ENCODE data around the gene PROCR.
"Not testable (repeated sequence)": the region's sequence is repeated elsewhere in the genome, so short reads cannot be mapped to it uniquely, and the experiment has no call there.

The PROCR gene

DNA sequence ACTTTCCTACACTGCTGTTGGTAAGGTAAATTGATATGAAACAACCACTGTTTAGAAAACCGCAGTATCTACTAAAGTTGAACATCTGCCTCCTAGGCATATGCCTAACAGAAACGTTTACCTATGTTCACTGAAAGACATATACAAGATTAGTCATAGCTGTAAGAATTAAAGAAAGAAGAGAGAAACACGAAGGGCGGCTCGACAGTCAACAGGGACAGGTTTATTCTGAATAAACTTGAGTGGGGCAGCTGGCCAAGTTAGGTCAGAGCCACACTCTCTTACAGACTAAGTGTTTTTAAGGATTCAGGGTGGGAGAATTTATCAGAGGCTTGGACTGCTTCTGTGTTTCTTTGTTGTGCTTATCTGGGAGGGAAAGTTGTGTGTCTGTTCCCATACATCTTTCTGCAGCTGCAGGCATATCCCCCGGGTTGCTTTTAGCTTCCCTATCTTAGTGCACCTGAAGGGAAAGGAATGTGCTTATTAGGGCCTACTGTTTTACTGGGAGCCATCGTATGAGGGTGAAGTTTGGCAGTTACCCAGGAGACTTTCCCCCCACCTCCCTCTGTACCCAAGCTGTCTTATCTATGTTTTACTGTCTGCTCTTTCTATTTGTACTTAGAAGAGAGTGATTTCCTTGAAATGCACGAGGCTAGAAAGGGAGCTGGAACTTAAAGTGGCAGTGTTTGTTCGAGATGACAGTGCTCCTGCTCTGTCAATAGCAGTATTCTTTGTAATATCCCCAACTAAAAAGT lies 20.4 kb downstream of the PROCR start:
- no peak for DNase-seq

DNA sequence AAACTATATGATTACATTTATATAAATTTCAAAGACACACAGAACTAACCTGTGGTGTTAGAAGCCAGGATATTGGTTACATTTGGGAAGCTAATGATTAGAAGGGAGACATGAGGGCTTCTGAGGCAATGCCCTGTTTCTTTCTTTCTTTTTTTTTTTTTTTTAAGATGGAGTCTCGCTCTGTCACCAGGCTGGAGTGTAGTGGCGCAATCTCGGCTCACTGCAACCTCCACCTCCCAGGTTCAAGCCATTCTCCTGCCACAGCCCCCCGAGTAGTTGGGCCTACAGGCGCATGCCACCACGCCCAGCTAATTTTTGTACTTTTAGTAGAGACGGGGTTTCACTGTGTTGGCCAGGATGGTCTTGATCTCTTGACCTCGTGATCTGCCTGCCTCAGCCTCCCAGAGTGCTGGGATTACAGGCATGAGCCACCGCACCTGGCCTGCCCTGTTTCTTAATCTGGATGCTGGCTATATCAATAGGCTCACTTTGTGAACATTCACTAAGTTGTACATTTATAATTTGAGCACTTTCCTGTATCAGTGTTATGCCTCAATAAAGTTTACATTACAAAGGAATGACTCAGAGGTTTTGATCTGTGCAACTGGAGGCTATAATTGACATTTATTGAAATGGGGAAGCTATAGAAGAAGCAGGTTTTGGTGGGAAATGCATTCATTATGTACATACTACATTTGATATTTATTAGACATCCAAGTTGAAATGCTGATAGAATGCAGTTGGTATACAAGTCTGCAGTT lies 21.3 kb downstream of the PROCR start:
- DNase-seq = not testable (repeated sequence)

- DNase-seq = no peak
These were observed 24.4 kb downstream of the PROCR start for GRCh38 chr20:35196313-35196712.

DNA sequence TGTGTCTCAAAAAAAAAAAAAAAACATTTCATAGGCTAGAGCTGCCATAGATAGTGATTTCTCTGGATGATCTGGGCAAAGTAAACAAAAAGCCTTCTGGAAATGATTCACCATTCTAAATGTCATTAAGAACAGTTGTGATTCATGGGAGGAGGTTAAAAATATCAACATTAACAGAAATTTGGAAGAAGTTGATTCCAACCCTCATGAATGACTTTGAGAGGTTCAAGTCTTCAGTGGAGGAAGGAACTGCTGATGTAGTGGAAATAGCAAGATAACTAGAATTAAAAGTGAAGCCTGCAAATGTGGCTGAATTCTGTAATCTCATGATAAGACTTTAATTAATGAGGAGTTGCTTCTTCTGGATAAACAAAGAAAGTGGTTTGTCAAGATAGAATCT lies 27.9 kb downstream of the PROCR start:
- DNase-seq = no peak

DNA sequence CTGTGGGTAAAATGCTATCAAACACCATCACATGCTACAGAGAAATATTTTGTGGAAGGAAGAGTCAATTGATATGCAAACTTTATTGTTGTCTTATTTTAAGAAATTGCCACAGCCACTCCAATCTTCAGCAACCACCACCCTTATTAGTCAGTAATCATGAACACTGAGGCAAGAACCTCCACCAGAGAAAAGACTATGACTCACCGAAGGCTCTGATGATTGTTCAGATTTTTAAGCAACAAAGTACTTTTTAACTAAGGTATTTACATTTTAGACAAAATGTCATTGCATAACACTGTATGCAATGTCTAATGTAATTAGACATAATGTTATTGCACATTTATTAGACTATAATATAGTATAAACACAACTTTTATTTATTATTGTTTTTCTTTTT lies 28.4 kb downstream of the PROCR start:
- DNase-seq = no peak

DNA sequence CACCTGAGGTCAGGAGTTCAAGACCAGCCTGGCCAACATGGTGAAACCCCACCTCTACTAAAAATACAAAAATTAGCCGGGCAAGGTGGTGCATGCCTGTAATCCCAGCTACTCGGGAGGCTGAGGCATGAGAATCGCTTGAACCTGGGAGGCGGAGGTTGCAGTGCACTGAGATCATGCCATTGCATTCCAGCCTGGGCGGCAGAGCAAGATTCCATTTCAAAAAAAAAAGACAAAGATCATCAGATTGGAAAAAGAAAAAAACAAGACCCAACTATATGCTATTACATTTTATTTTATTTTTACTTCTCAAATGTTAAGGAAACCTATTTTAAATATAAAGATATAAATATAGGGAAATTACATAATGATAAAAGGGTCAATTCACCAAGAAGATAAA lies 29.6 kb downstream of the PROCR start:
- not testable (repeated sequence) for DNase-seq

- no peak for DNase-seq
These were observed 34.9 kb downstream of the PROCR start for GRCh38 chr20:35206802-35207201.

DNA sequence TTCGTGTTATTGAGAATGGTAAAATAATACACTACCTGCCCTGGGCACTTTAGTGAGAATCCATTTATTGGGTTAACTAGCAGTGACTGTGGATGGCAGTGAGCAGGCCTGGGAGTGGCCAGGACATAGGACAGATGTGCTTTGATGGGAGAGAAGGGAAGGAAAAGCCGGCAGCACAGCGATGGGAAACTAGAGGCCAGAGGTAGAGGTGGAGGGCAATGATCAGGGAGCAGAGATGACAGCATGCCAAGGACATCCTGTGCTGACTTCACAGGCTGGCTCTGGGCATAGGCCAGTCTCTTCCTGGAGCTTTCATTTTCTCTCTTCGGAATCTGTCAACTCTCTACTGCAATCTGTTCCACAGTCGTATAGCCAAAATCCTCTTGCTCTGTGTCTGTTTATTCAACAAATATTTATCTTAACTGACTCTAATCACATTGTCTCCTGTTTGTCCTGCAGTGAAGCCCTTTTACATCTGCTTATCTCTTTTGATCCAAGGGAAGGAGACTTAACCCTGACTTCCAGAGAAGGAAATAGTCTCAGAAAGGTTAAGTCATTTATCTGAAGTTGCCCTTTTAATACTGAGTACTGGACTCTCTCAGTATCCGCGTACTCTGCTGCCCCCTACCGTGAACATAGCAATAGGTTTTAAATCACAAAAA lies 36.2 kb downstream of the PROCR start:
- DNase-seq = peak in 49 of 58 donors; percentile 2 to 81 (median 39)

DNA sequence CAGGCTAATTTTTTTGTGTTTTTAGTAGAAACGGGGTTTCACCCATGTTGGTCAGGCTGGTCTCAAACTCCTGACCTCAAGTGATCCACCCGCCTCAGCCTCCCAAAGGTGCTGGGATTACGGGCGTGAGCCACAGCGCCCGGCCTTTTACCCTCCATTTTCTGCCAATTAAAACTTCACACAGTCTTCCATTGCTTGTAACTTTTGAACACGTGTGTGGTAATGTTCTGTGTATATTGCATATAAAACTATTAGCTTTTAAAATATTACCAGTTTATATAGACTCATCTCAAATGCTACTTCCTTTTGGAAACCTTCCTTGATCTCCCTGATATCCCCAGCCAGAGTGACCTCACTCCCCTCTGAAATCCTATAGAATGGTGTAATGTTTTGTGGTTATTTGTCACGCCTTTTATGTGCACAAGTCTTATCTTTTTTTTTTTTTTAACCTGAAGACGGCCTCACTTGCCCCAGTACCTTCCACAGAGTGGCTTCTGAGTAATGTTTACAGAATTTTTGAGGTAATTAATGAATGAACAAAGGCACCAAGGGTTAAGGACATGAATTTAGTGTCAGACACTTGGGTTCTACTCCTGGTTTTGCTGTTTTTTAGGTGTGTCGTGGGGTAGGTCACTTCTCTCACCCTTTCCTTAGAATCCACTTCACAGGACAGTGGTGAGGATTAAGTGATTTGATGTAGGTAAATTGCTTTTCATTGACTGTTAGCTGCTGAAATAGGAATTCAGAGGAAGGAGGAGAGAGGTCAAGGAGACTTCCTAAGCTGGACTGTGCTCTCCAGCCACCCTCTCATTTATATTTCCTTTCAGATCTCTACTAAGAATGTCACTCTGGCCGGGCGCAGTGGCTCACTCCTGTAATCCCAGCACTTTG lies 43.4 kb downstream of the PROCR start:
- no peak for DNase-seq

DNA sequence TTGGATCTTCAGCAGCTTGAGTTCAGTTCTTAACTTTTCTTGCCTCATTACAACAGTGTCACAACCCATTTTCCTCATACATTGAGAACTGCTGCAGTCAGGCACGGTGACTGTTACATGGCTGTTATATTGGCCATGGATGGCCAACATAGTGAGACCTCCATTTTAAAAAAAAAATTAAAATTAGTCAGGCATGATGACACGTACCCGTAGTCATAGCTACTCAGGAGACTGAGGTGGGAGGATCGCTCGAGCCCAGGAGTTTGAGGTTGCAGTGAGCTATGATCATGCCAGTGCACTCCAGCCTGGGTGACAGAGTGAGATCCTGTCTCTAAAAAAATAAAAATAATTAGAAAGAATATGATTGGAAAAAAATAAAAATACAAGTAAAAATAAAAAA lies 44.7 kb downstream of the PROCR start:
- DNase-seq = no peak

GRCh38 chr20:35223941-35224340 lies 52.1 kb downstream of the PROCR start:
- DNase-seq = no peak

DNA sequence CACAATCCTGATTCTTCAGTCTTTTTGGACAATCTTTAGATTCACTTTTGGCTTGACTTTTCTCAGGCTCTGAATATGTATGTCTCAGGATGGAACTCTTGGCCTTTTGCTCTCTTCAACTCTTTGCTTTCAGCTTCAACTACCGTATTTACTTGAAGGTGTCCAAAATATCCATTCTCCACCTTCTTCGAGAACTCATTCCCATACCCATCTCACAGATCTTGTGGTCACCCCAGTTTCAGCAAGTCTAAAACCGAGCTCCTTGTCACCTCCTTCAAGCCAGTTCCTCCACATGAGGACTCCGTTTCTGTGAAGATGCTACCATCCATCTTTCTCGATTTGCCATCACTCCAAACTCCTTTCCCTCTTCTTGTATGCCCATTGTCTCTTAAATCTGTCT lies 52.7 kb downstream of the PROCR start:
- DNase-seq = no peak

DNA sequence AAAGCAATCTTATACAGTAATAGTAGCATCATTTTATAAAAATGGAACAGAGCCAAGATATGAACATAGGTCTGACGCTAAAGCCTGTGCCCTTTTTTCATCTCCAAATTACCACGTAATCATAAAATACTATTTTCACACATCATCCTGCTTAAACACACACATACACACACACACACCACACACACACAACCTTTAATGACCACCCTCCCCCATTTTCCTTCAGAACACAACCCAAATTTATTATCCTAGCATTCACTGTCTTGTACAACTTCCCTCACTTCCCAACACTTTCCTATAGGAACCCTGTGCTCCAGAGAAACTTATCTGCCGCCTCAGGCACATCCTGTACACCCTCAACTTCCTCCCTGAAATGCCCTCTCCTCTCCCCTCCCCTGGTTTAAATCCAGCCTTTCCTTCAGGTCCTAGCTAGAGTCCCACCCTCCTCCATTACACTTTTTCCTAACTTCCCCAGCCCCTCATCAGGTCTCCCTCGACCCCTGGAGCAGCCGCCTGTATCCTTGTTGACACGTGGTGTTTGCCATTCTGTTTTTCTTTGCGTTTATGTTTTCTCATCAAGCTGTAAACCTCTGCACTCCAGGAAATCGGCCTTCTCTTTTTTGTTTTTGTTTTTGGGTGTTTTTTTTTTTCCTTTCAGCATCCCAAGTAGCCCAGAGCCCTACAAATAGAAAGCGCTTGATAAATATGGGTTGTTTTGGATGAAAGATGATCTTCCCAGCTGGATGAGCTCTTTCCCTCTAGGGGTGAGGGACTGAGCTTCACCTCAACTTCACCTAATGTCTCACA lies 53.6 kb downstream of the PROCR start:
- no peak for DNase-seq

DNA sequence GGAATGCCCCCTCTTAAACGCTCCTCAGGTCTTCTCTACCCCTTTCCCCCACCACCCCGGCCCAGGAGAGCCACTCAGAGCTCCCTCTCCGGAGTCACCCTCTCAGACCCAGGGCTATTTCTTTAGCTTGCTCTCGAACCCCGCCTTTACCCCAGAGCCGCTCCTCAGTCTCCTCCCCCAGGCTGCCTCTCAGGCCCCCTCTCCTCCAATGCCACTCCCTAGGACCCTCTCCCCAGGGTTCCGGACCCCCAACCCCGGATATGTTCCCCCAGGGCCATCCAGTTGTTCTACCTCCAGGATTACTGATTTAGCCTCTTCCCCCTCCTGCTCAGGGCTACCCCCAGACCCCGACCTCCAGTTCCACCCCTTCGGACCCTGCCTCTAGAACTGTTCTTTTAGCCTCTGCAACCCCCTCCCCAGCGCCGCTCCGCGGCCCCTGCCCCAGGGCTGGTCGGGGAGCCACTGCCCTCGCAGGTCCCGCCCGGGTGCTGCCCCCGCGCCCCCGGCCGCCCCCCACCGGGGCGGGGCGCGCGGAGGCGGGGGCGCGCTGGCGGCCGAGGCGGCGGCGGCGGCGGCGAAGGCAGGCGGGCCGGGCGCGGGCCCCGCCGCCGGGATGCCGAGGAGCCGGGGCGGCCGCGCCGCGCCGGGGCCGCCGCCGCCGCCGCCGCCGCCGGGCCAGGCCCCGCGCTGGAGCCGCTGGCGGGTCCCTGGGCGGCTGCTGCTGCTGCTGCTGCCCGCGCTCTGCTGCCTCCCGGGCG lies 54.4 kb downstream of the PROCR start, which contains the start of gene MMP24:
Gene MMP24, plus strand, starts transcription at position 565 of the 758 bp plus-strand sequence. Its CDS starts 49 bp downstream, at position 614.
- DNase-seq = peak in 1 of 58 donors; percentile 26

All from anterior cingulate cortex (tissue), 58 donors.